Astrocyte (in vitro differentiated cells and primary cell): ENCODE results near the gene ACACB.

Experiments
- CTCF ChIP-seq: IDR thresholded peaks from 2 replicates; pipeline ENCODE4 v1.5.1; 2011; ENCODE audit warnings: low read depth, mild to moderate bottlenecking, inconsistent platforms, low read length, moderate library complexity; ENCODE audit not compliant: insufficient read depth
- EZH2 ChIP-seq: IDR thresholded peaks from 2 replicates; pipeline ENCODE4 v1.6.1; 2012; ENCODE audit warnings: mild to moderate bottlenecking, low read length, inconsistent platforms; ENCODE audit not compliant: insufficient read depth

GRCh38 chr12:109150124-109150640 lies 33.8 kb downstream of the ACACB start:
- TF ChIP-seq CTCF (no peak), EZH2 (no peak)
